GM23338 (cell line): ENCODE data around the gene LIF. TPM values are rescaled to one million over a fixed set of nuclear protein-coding genes. Genes with fewer than 3 reads are reported as not detected.

Experiments
- ATAC-seq: fragments of 200-7000 bp; cut with Tn5 transposase; 3 replicates; pipeline ENCODE4 v1.9.1; 2020
- DNase-seq: peaks from one replicate; pipeline ENCODE4 v3.0.0-alpha.2; 2015; ENCODE audit warnings: low spot score
- H2AFZ ChIP-seq: fragments of 200-600 bp; sonication (generic); 2 replicates; pipeline ENCODE4 v1.8.0; 2016; ENCODE audit warnings: antibody characterized with exemption, mild to moderate bottlenecking, moderate library complexity
- H3F3A ChIP-seq: fragments of 200-600 bp; sonication (generic); replicated peaks from 2 replicates; pipeline ENCODE4 v1.8.0; 2017; ENCODE audit warnings: antibody characterized with exemption, mixed run types, low read depth
- H3K27ac ChIP-seq: fragments of 200-600 bp; sonication (generic); 2 replicates; pipeline ENCODE4 v1.6.1; 2016; ENCODE audit warnings: low read depth
- H3K27me3 ChIP-seq: fragments of 200-600 bp; sonication (generic); 2 replicates; pipeline ENCODE4 v1.8.0; 2016; ENCODE audit warnings: mild to moderate bottlenecking, mixed run types, moderate library complexity; ENCODE audit not compliant: insufficient read depth
- H3K36me3 ChIP-seq: fragments of 200-600 bp; sonication (generic); 2 replicates; pipeline ENCODE4 v1.8.0; 2016; ENCODE audit warnings: mild to moderate bottlenecking; ENCODE audit not compliant: insufficient read depth
- H3K4me1 ChIP-seq: fragments of 200-600 bp; sonication (generic); 2 replicates; pipeline ENCODE4 v1.8.0; 2016; ENCODE audit warnings: mild to moderate bottlenecking, moderate library complexity; ENCODE audit not compliant: insufficient read depth
- H3K4me2 ChIP-seq: fragments of 200-600 bp; sonication (generic); 2 replicates; pipeline ENCODE4 v1.7.1; 2017; ENCODE audit warnings: mixed run types
- H3K4me3 ChIP-seq: fragments of 200-600 bp; sonication (generic); 2 replicates; pipeline ENCODE4 v1.6.1; 2016; ENCODE audit warnings: mixed run types
- H3K79me2 ChIP-seq: fragments of 200-600 bp; sonication (generic); replicated peaks from 2 replicates; pipeline ENCODE4 v1.8.0; 2017; ENCODE audit warnings: mild to moderate bottlenecking; ENCODE audit not compliant: insufficient read depth
- H3K9me2 ChIP-seq: fragments of 200-600 bp; sonication (generic); 2 replicates; pipeline ENCODE4 v1.8.0; 2017; ENCODE audit not compliant: insufficient read depth
- H4K20me1 ChIP-seq: fragments of 200-600 bp; sonication (generic); replicated peaks from 2 replicates; pipeline ENCODE4 v1.8.0; 2017; ENCODE audit warnings: mild to moderate bottlenecking; ENCODE audit not compliant: insufficient read depth
- H3K27ac Mint-ChIP-seq: 2 replicates; pipeline ENCODE4 v1.8.0; 2020; ENCODE audit warnings: inconsistent platforms, mild to moderate bottlenecking, moderate library complexity, mixed read lengths
- H3K27me3 Mint-ChIP-seq: 3 replicates; pipeline ENCODE4 v1.8.0; 2022; ENCODE audit warnings: low read depth, mild to moderate bottlenecking, moderate library complexity, mixed read lengths, inconsistent platforms; ENCODE audit not compliant: insufficient read depth, poor library complexity
- H3K36me3 Mint-ChIP-seq: 3 replicates; pipeline ENCODE4 v1.8.0; 2021; ENCODE audit warnings: low read depth, mild to moderate bottlenecking, inconsistent platforms, moderate library complexity, mixed read lengths
- H3K4me1 Mint-ChIP-seq: 3 replicates; pipeline ENCODE4 v1.8.0; 2020; ENCODE audit warnings: mild to moderate bottlenecking, inconsistent platforms, mixed read lengths
- H3K4me3 Mint-ChIP-seq: 3 replicates; pipeline ENCODE4 v1.8.0; 2021; ENCODE audit warnings: moderate library complexity, mild to moderate bottlenecking, inconsistent platforms, mixed read lengths
- H3K9me3 Mint-ChIP-seq: 3 replicates; pipeline ENCODE4 v1.8.0; 2020; ENCODE audit warnings: moderate library complexity, mild to moderate bottlenecking, inconsistent platforms, mixed read lengths
- CTCF ChIP-seq, 2 experiments: fragments of 200-600 bp in 1 of 2; sonication (generic) in 1 of 2; conservative IDR thresholded peaks; 2 replicates each; pipeline versions ENCODE4 v1.5.1 to v1.6.1; 2016 to 2017; ENCODE audit warnings: antibody characterized with exemption in 2 of 2, low read depth in 2 of 2, mild to moderate bottlenecking in 2 of 2, moderate library complexity in 1 of 2
- ETS1 ChIP-seq: IDR thresholded peaks from 2 replicates; pipeline ENCODE4 v1.6.1; 2016; ENCODE audit warnings: antibody characterized with exemption
- JUNB ChIP-seq: IDR thresholded peaks from one replicate; pipeline ENCODE4 v1.6.1; 2016; ENCODE audit warnings: antibody characterized with exemption; ENCODE audit not compliant: unreplicated experiment
- NANOG ChIP-seq: IDR thresholded peaks from 2 replicates; pipeline ENCODE4 v1.6.1; 2016; ENCODE audit warnings: antibody characterized with exemption, borderline replicate concordance
- REST ChIP-seq: IDR thresholded peaks from one replicate; pipeline ENCODE4 v1.6.1; 2018; ENCODE audit warnings: antibody characterized with exemption; ENCODE audit not compliant: unreplicated experiment
- STAT1 ChIP-seq: IDR thresholded peaks from one replicate; pipeline ENCODE4 v1.6.1; 2016; ENCODE audit warnings: antibody characterized with exemption; ENCODE audit not compliant: unreplicated experiment
- ZNF114 ChIP-seq: fragments of 250-450 bp; sonication (Bioruptor Pico); IDR thresholded peaks from 2 replicates; pipeline ENCODE4 v1.5.0; 2020; ENCODE audit warnings: mild to moderate bottlenecking, moderate library complexity
- ZNF331 ChIP-seq: fragments of 250-450 bp; sonication (Bioruptor Pico); IDR thresholded peaks from 2 replicates; pipeline ENCODE4 v1.5.0; 2020; ENCODE audit warnings: low read depth, mild to moderate bottlenecking, moderate library complexity
- ZNF462 ChIP-seq: fragments of 250-450 bp; sonication (Bioruptor Pico); IDR thresholded peaks from 2 replicates; pipeline ENCODE4 v1.5.0; 2020; ENCODE audit warnings: mild to moderate bottlenecking, moderate library complexity
- polyA plus RNA-seq: library from polyadenylated mRNA; unstranded; fragments of >200 nt; fragmentation: Nextera tagmentation; extraction: Ambion mirVana; gene quantifications from 2 replicates; pipeline ENCODE4 v1.2.1, GENCODE V29; 2016
- total RNA-seq: library from RNA; depleted of rRNA; stranded (reverse); fragments of >200 nt; shearing (Covaris generic); gene quantifications from 2 replicates; pipeline ENCODE4 v1.2.3, GENCODE V29; 2014

The LIF gene
- total and polyA plus RNA-seq, 2 experiments from 2014 or later: 1.8 to 3.6 TPM

GRCh38 chr22:30220338-30221012, 26.1 kb downstream of the LIF start (continued):
- TF ChIP-seq ETS1 (no peak), REST (no peak), NANOG (no peak), STAT1 (no peak), ZNF114 (no peak), JUNB (no peak)

- Histone ChIP-seq H3K27me3 (no peaks in the 10 kb centered on the region), H3K4me1 (peaks cover 2% of the 10 kb centered on the region; the same call in 1 of the 2 replicates), H3K79me2 (no peaks in the 10 kb centered on the region), H3K4me3 (no peak overlapping the region), H3K36me3 (no peaks in the 10 kb centered on the region), H3F3A (no peaks in the 10 kb centered on the region), H3K9me2 (no peaks in the 10 kb centered on the region), H4K20me1 (no peaks in the 10 kb centered on the region), H2AFZ (no peak overlapping the region), H3K4me2 (no peak overlapping the region), H3K27ac (no peak overlapping the region)
- Mint-ChIP-seq H3K27ac (no peak overlapping the region), H3K36me3 (no peaks in the 10 kb centered on the region), H3K27me3 (peaks cover 21% of the 10 kb centered on the region), H3K9me3 (no peaks in the 10 kb centered on the region), H3K4me1 (peaks cover 8% of the 10 kb centered on the region), H3K4me3 (no peak overlapping the region)
- ATAC-seq (no peak), DNase-seq (no peak)
- TF ChIP-seq STAT1: no peak
- no peak for TF ChIP-seq CTCF (conservative IDR thresholded peaks at IDR 0.05; ENCODE audit: low read depth in 2 of 2)
- TF ChIP-seq ZNF331 (CRISPR knock-in tag): no peak
- no peak for TF ChIP-seq ZNF114
- TF ChIP-seq NANOG: no peak
- no peak for TF ChIP-seq ETS1
- no peak for TF ChIP-seq ZNF462 (CRISPR knock-in tag)
Observed at GRCh38 chr22:30219668-30220278, 26.8 kb downstream of the LIF start.
